Endothelial cell of hepatic sinusoid (primary cell): ENCODE data around the gene HMBS.
"Not testable (repeated sequence)": the region's sequence is repeated elsewhere in the genome, so short reads cannot be mapped to it uniquely, and the experiment has no call there.

ENCODE experiments used
- in situ Hi-C: cut with HindIII; loops from 2 replicates; pipeline ENCODE4 v1.10.0; 2017; ENCODE audit warnings: low sequenced_read_pairs

Gene HMBS

GRCh38 chr11:119084663-119085436 is at the start of gene HMBS:
HMBS (plus strand) TSS chr11:119084881; CDS start chr11:119085034, 153 bp downstream.
- in situ Hi-C loops, result no loop called here

DNA sequence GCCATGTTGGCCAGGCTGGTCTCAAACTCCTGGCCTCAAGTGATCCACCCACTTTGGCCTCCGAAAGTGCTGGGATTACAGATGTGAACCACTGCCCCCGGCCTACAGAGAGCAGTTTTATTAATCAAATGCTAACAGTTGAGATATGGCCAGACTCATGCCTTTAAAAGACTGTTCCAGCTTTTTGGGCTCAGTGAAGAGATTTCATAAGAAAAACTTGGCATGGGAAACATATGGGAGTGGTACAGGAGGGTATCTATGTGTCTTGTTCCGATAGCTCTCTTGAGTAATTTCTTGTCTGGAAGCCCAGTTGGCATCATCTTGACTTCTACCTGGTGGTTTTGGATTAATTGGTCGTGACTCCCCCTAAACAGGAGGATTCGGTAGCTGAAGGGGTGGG is 45.8 kb upstream of the HMBS start:
- in situ Hi-C loops, result no loop called here

DNA sequence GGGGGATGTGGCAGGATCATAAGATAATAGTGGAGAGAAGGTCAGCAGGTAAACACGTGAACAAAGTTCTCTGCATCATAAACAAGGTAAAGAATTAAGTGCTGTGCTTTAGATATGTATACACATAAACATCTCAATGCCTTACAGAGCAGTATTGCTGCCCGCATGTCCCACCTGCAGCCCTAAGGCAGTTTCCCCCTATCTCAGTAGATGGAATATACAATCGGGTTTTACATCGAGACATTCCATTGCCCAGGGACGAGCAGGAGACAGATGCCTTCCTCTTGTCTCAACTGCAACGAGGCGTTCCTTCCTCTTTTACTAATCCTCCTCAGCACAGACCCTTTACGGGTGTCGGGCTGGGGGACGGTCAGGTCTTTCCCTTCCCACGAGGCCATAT is 45.2 kb upstream of the HMBS start:
- in situ Hi-C loops, result not testable (repeated sequence)

- in situ Hi-C loops, result no loop called here
These were observed 42.7 kb upstream of the HMBS start for GRCh38 chr11:119041821-119042514.

GRCh38 chr11:119042927-119043326 is 41.8 kb upstream of the HMBS start:
- in situ Hi-C loops, result no loop called here

- in situ Hi-C loops, result no loop called here
These were observed 40.0 kb upstream of the HMBS start for GRCh38 chr11:119044708-119045107.

GRCh38 chr11:119046489-119046888 is 38.2 kb upstream of the HMBS start:
- in situ Hi-C loops, result no loop called here

DNA sequence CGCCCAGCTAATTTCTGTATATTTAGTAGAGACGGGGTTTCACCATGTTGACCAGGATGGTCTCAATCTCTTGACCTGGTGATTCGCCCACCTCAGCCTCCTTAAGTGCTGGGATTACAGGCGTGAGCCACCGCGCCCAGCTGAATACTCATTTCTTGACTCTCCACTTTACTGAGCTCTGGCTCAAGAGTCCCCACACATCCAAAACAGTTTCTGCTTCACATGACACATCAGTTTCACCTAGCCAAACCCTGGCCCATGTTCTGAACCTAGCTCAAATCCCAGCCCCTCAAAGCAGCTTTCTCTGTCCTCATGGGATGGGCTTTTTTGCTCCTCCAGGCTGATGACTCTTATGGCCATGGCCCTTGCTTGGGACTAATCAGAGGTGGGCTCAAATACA is 37.5 kb upstream of the HMBS start:
- in situ Hi-C loops, result no loop called here

DNA sequence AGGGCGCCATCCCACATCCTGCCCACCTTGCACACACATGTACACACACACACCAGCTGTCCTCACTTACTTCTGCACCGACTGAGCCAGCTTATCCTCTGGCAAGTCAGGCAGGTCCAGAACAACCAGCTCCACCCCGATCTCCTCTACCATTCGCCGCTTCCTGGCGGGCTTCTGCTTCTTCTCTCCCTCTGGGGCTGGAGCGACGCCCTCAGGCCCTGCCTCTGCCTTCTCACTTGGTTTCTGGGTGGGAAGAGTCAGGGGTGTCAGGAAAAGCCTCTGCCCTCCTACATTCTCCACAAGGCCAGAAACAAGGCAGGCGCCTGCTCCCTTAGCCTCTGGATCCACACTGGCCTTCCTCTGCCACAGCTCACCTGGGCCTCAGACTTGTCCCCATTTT is 36.0 kb upstream of the HMBS start:
- in situ Hi-C loops, result no loop called here

- in situ Hi-C loops, result no loop called here
These were observed 35.6 kb upstream of the HMBS start for GRCh38 chr11:119049081-119049480.

GRCh38 chr11:119051440-119052162 is 33.1 kb upstream of the HMBS start:
- in situ Hi-C loops, result no loop called here

DNA sequence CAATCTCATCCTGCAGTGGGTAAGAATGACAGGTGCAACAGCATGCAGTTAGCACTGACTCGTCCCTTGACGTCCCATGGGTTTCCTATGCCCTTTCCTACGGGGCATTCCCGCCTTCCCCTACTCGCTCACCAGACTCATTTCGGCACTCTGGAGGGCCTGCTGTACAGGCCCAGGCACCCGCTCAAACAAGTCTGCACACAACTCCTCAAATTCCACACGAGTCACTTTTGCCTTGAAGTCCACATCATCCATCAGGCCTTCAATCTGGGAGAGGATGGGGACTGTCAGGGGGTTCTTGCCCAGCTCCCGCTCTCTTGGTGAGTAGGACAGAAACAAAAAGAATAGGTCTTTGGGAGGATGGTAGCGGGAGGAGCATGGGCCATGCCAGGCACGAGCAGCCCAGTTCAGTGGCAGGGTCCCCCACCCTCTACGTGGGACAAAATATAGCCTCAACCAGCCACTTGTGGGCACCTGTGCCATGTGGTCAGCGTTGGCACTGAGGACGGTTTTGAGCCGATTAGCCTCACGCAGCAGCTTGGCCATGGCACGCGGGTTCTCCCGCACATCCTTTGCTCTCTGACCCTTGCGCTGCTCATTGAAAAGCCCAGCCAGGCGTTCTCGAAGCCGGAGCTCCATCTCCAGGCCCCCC is 32.4 kb upstream of the HMBS start:
- in situ Hi-C loops, result no loop called here

DNA sequence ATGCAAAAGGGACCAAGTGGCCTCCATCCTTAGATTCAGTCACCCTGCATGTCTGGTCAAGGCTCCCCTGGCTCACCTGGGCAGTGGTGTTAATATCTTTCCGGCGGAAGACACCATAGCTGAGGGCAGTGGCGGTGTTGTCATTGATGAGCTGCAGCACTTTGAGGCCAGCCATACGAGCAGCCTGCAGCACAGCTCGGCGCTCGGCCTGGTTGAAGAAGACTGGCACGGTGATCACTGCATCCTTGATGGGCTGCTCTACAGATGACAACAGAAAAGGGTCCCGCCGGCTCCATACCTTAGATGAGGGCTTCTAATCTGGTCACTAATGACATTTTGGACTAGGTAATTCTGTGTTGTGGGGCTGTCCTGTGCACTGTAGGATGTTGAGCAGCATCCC is 30.3 kb upstream of the HMBS start:
- in situ Hi-C loops, result no loop called here

- in situ Hi-C loops, result no loop called here
These were observed 28.8 kb upstream of the HMBS start for GRCh38 chr11:119055901-119056300.

DNA sequence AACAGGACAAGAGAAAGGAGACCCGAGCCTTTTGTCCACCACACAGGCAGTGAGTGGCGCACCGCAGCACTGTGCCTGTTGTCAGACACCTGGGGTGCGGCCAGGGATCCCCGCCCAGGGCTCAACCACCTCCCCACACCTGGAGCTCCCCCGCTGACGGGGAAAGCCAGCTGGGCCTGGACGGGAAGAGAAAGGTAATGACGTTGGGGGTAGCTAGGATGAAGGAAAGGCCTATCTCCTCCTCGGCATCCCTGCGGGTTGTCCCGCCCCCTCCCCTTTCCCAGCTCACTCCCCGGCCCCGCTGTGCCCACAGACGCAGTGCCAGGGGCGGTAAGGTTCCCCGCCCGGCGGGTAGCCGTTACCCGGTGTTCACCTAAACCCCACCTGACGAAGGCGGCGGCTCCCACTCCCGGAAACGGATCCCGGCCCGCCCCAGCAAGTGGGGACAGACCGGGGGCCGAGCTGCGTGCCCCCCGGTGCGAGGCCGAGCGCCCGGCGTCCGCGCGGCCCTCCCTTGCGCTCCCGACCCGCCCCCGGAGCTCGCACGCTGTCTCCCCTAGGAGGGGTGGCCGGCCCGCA is 28.2 kb upstream of the HMBS start:
- in situ Hi-C loops, result no loop called here

- in situ Hi-C loops, result no loop called here
These were observed 27.5 kb upstream of the HMBS start, which contains the start of gene HYOU1 for GRCh38 chr11:119057000-119057769. HYOU1 (minus strand) TSS chr11:119057205; CDS start chr11:119056160, 1,045 bp downstream.

GRCh38 chr11:119059128-119059527 is 25.6 kb upstream of the HMBS start:
- in situ Hi-C loops, result not testable (repeated sequence)

- in situ Hi-C loops, result no loop called here
These were observed 23.4 kb upstream of the HMBS start for GRCh38 chr11:119061256-119061655.

GRCh38 chr11:119062779-119063178 is 21.9 kb upstream of the HMBS start:
- in situ Hi-C loops, result no loop called here

- in situ Hi-C loops, result no loop called here
These were observed 19.3 kb upstream of the HMBS start for GRCh38 chr11:119065369-119065768.
